GM21381 (cell line): ENCODE data around the gene TMUB1.

Experiments used
- ATAC-seq: cut with Tn5 transposase; IDR thresholded peaks from one replicate; pipeline ENCODE4 v1.9.1; 2021; ENCODE audit warnings: mild to moderate bottlenecking, moderate library complexity; ENCODE audit not compliant: unreplicated experiment

Gene TMUB1, protein sequence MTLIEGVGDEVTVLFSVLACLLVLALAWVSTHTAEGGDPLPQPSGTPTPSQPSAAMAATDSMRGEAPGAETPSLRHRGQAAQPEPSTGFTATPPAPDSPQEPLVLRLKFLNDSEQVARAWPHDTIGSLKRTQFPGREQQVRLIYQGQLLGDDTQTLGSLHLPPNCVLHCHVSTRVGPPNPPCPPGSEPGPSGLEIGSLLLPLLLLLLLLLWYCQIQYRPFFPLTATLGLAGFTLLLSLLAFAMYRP

DNA sequence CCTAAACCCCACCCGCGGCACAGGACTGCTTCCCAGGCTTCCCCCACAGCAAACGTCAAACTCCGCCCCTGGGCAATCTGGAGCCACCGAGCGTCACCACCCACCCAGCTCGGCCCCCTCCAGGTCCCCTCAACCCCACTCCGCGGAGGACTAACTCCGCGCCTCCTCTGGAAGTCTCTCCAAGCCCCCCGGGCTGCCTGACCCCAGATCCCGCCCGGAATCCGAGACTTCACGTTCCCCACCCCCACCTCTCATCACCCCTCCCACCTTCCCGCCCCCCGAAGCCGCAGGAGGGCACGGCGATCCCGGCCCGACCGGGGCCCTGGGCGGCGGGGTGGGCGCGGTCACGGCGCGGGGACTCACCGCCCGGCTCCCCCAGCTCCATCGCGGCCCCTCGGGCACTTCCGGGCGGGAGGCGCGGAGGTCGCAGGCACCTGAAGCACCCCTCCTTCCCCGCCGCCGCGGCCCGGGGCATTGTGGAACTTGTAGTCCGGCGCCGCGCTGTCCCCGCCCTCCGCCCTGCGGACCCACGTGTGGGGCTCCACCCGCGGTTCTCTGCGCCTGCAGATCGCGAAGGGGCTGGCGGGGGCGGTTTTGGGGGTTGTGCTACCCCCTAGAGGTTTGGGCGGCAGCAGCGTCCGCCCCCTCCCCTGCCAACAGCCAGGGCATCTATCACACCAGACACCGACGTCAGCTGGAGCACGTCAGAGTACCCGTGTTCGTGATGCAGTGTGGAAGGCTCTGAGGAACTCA is at the start of gene TMUB1:
Gene TMUB1, minus strand, starts transcription at position 423 of the 753 bp plus-strand sequence. CDS start 930 bp downstream, outside the sequence.
- peak; percentile 42 for ATAC-seq

DNA sequence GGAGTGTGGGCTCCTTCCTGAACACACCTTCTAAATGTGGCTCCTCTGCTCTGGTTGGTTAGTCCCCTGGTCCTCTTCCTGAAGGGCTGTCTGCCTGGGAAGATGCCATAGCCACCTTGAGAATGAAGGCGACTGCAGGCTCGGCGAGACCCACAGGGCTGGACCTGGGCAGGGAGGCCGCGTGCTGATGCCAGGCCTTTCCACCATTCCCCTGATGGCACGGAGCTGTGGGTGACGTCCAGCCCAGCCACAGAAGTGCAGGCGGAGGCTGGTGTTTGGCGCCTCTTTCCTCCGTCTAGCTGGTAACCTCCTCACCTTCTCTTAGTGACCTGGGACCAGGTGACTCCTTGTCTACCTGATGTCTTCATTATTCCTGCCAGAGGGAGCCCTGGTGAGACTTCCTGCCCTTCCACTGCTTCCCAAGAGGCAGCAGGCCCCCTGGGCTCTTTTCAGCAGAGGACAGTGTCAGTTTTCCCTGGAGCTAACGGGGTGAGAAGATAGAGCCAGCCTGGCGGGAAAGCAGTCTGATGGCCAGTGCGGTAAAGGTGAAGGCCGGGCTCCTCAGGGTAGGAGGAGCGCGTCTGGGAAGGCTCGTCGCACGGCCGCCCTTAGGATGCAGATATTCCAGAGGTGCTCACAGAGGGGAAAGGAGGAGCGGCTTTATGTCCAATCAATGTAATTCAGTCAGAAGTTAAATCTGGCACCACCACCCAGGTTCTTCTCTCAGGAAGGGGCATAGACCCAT is 49.3 kb upstream of the TMUB1 start:
- no peak for ATAC-seq

DNA sequence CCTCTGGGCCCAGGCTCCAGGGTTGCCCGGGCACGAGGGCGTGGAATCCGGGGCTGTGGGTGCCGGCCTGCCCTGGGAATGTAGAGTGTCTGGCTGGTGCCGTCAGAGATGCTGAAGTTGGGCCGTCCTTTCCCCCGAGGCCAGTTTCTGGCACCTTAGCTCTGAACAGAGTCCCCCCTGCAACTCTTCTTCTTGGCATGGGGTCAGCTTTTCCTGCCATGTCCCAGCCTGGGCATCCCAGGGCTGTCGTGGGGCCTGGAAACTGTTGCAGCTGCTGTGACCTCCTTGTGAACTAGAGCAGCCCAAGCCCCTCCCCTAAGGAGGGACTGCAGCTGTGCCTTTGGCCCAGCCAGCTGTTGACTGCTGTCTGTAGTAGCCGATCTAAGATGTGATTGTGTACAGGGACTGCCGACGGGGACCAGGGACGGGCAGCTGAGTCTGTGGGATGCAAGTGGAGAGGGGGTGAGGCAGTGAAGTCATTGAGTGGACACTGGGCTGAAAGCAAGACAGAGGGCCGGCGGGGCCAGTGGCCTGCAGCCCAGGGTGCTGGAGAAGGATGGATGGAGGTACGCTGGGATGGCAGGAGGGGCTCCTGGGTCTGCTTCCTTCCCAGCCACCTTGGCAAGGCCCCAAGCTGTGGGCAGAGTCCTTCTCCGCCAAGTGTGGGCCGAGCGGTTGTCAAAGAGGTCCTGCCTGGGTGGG is 48.5 kb upstream of the TMUB1 start:
- no peak for ATAC-seq

DNA sequence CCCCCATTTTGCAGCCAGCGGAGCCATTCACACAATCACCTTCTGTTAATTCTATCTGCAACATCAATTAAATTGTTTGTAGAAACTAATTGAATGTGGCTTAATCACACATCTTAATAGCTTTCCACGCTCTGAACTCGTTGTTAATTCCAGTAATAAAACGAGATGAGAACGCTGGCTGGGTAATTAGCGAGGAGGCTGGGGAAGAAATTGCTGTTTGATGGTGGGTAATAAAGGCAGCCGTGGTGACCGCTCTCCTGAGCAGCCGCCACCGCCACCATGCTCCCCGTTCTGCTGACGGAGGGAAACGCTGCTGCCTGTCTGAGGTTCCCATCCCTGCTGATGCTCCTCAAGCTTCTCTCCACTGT is 47.9 kb upstream of the TMUB1 start:
- ATAC-seq: no peak

DNA sequence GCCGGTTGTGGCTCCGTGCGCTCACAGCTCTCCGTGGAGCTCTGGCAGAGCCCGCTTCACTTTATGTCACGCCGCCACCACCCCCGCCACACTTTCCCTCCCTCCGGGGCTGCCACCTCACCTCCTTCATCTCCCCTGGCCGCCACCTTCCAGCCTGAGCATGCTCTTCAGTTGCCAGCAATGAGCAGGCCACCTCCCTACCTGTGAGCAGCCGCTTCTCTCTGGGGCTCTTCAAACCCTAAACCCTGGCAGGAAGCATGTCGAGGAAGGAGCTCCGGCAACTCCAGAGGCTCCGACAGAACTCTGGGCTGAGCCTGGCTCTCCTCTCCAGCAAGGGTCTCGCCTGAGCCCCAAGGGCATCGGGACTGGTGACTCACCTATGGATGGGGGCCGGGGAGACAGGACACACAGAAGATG is 47.5 kb upstream of the TMUB1 start:
- no peak for ATAC-seq

DNA sequence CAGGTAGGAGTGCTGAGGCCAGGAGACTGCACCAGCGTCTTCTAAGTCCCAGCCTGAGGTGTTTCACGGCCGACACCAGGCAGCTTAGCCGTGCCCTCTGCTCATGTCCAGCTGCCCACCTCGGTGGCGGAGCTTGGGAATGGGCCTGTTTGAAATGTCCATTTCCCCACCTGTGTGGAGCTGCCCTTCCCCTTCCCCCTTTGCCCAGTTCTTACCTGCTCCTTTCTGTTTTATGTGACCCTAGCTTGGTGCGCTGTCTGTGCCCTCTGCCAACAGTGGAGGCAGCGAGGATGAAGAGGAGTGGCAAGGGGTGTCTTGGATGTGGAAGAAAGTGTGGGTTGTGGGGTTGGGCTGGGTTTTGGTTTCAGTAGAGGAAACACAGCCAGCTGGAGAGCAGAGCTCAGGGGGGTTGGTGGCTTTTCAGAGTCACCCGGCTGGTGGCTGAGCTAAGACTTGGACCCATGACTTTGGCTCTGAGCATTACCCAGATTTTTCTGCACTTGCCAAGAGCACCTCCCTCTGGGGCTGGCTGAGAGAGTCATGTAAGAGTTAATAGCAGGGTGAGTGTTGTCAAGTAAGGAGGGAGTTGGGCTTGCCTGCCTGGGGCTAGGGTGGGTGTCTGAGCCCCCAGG is 46.8 kb upstream of the TMUB1 start:
- no peak for ATAC-seq

DNA sequence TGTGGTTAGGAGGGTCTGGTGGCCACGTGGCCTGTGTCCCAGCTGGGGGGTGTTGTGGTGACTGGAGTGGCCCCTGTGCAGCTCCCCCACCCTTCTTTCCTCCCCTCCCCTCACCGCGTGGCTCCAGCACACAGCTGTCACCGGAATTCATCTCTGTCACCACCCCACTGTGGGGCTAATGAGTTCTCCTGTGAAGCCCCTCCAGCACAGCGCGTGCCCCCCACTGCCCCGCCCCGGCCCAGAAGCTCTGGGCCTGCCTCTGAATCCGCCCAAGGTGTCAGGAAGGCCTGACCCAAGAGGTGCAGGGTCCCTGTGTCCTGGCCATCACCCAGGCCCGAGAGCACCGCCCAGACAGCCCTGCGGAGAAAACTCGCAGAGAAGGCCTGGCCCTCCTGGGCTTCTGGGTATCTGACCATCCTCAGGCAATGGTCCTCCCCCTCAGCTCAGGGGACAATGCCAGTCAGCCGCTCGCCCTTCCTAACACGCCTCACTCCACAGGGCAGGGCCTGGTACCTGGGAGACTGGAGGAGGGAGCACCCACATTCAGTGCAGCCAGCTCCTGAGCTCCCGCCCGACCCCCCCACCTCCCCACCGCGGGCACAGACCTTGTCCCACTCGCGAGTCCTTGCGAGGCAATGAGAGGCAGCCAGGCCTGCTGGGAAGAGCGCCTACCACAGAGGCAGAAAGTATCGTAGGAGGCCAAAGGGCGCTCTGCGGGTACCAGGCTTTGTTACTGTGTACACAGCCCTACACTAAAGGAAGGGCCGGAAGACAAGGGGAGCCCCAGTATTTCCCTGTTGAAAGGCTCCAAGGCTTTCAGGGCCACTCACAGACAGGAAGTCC is 46.0 kb upstream of the TMUB1 start:
- ATAC-seq: no peak

DNA sequence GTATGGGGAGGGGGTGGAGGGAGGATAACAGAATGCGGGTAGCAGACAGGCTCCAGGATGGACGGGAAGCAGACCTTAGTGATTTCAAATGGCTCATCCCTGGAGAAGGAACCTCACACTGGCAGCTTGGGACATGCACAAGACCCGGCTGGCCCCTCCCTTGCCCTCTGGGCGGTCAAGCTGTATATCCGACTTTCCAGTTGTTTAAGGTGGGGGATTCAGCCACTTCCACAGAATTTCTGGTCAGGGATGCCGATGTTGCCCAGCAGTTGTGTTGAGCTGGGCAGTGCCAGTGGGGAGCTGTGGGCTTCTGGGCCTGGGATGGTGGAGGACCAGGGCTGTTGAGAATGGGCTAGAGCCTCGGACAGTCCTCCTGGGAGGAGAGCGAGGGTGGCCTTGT is 45.4 kb upstream of the TMUB1 start:
- ATAC-seq: no peak

DNA sequence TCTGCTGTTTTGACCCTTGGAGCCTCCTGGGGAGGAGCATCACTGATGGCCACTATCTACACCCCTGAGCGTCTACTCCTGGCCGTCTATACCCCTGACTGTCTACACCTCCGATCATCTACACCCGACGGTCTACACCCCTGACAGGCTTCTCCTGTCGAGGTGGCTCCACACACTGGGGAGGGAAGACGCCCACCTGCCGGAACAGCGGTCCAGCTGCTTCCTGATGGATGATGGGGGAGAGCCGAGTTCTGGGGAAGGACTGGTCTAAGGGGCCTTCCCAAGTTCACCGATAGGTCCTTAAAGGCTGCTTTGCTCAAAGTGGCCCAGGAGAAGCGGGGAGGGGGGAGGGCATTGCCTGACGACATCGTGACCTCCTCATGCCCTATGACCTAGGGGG is 44.9 kb upstream of the TMUB1 start:
- ATAC-seq: no peak

DNA sequence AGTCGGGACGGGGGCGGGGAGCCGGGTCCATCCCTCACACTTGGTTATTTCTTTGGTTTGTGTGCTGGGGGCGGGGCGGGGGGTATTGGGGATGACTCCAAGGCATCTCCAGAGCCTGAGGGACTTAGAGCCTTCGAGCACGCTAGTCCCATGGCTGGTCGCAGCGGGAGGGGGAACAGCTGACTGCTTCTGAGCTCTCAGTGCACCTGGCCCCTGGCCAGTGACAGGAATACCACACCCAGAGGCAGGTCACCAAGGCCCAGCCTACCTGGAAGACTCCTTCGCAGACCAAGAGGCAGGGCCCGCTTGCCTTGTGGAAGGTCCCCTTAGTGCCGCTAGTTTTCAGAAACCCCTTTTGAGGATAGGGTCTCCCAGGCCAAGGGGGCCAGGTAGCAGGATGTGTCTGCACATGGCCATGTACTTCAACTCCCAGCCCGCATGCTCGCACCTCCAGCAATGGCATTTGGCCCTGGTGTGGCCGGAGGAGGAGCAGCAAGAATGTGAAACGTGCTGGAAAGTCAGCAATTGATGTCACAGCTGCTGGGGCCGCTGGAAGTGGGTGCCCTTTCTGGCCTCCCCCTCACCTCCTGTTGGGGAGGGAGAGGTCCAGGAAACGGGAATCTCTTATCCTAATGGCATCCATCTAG is 43.3 kb upstream of the TMUB1 start:
- ATAC-seq: no peak

DNA sequence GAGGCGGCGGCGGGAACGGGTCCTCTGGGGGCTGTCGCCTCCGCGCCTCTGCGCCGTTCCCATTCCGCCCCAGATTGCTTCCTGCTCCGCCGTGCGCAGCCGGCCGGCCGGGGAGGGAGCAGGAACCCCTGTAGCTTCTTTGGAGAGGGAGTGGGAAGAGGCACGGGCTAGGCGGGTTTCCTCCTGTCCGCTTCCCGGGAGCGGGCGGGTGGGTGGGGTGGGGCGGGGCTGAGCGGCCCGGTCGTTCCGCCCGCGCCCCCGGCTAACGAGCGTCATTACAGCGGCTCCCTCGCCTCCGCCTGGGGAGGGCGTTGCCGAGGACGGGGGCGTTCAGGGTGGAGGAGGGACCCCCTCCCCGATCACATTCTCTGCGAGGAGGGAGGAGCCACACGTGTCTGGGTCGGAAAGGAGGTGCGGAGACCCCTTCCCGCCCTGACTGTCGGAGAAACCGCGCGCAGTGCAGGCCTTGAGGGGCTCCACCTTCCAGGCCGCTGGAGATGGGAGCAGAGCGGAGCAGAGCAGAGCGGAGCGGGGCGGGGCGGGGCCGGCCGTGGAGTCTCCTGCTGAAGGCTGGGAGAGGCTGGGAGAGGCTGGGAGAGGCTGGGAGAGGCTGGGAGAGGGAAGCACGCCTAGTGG is 42.7 kb upstream of the TMUB1 start:
- no peak for ATAC-seq

DNA sequence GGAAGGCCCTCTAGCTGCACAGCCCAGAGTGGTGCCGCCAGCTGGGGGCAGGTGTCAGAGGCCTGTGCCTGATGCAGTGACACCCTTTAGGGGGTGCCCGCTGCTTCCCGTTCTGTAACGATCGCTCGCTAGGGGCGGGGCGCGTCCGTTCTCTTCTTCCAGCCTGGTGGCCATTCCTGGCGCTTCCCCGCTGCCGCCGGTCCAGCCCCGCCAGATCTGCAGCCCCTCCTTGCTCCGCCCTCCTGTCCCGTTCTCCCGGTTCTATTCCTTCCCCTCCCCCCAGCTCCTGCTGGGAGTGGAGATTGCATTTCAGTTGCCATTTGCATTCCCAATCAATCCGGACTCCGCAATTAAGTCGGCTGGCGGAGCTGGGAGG is 42.2 kb upstream of the TMUB1 start:
- ATAC-seq: no peak

DNA sequence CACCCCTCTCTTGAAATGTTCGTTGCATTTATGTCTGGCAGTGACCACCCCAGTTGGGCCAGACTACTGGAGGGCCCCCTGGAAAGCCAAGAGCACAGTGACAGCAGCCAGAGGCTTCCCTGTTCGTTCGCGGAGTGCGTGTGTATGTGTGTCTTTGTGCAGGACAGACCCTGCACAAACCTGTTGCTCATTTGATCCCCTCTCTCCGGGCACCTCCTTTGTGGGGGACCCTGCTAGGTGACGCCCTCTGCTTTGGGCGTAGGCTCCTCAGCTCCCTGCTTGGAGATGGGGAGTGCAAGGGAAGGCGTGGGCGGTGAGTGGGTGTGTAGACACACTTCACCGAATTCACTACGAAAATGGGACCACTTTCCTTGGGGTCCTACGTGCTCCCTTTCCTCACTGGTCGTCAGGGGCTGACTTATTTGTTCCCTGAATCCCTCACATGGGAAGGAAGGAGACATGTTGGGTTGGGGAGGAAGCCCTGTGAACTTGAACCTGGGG is 41.7 kb upstream of the TMUB1 start:
- no peak for ATAC-seq

DNA sequence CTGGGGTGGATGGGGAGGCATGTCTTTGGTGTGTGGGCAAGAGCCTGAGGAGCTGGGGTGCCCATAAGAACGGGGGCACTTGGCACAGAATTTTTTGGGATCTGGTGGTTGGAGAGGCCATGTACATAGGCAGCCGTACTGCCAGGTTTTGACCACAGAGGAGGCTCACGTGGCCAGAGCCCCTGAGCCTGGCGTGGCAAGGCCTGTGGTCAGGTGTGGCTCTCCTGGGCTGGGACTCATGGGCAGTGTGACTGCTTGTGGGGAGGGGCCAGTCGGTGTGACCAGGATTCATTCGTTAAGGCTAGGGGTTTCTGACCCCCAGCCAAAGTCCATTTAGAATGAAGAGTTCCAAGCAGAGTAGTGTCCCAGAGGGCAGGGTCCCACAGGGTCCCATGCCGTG is 41.2 kb upstream of the TMUB1 start:
- ATAC-seq: no peak

DNA sequence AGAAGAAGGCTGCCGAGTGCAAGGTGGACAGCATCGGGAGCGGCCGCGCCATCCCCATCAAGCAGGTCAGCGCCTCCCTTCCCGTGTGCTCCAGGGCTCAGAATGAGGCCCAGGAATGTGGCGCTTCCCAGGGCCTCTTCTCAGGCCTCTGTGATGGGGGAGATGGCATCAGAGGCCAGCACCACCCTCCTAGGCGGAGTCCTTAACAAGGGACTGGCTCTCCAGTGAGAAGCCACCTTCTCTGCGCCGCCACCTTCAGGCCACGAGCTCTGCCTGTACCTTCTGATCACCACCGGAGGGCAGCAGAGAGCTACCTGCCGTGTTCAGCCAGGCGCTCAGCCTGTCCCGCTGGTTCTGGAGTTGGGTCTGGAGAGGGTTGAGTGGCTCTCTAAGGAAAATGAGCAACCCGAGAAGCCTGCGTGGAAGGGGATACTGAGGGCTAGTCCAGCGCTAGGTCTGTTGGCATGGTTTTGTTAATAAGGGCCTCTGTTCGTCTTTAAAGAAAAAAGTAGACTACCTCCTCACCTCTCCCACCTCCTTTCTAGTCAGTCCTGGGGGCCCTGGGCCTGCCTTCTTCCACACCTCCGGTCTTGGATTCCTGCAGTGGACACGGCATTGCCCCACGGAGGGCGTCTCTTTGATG is 40.6 kb upstream of the TMUB1 start:
- ATAC-seq: no peak

DNA sequence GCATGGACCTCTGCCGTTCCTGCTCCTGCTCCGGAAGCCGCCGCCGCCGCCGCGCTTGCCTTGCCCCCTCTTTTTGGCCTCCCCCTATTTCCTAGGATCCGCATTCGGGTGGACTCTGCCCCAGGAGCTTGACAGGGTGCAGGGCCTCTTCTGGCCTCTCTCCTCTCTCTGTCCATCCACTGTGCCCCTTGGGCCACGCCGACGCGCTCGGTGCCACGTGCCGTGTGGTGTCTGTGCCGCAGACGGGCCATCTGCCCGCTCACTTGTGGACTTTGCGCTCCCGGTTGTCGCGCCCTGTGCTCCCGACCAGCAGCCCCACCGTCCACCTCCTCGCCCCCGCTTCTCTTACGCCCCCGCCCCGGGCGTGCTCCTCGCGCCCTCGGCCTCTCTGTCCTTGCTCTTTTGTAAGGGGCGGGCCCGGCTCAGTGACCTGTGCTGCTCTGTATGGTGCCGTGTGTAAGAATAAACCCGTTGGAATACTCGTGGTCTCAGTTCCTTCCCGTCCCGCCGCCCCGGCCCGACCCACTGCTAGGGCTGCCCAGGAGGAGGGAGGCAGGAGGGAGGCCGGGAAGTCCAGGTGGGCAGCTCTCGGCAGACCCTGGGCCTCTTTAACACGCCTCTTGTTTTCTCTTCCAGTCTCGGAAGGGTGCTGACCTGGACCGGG is 40.0 kb upstream of the TMUB1 start:
- no peak for ATAC-seq

DNA sequence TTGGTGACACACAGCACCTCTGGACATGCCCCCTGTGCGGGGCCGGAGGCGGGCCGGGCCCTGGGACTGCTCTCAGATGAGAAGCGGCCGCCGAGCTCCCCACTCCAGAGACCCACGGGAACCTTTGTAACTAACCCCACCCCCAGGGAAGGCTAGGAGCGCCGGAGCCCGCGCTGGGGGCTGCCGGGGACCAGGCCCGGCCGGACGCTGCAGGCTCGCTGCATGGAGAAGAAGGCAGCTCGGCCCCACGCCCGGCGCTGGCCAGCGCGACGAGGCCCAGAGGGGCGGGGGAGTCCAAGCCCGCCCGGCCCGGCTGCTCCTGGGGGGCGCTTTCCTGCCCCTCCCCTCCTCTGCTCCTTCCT is 39.5 kb upstream of the TMUB1 start:
- ATAC-seq: no peak

DNA sequence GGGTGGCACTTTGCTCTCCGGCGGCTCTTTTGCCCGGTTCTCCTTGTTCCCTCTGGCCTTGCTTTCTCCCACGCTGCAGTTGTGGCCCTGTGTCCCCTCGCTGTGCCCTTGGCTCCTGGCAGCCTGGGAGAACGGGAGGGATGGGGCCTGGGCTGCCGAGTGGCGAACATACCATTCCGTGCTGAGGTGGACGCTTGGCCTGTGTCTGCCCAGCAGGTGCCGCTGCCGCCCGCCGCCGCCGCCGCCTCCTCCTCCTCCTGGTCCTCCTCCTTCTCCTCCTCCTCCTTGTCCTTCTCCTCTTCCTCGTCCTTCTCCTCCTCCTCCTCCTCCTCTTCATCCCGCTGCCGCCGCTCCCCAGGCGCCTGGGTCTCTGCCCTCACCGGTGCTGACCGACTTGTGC is 39.0 kb upstream of the TMUB1 start:
- ATAC-seq: no peak
